ENCODE results near the gene GATAD2A. TPM values are rescaled to one million over a fixed set of nuclear protein-coding genes. Genes with fewer than 3 reads are reported as not detected.
A peak's percentile ranks its signal among the peaks of the same experiment; 100 is the strongest.

The GATAD2A gene
- polyA plus RNA-seq, 2 donors = 13.9 to 21.0 TPM

DNA sequence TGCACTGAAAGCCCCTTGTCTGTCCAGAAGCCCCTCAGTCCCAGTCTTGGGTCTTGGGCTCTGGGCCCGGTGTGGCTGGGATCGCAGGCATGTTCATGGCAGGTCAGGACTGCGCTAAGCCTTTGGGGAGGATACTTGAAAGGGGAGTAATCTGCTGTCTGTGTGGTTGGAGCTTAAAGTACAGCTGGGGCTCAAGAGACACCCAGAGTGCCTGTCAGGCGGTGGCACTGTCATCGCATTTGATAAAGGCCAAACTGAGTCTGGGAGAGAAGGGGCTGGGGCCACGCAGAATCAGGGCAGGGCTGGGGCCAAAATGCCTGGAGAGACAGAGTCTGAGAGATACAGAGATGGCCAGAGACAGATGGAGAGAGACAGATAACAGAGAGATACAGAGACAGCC is 128.4 kb downstream of the GATAD2A start:
- H3K4me3 ChIP-seq (ENCODE audit: low read depth in 1 of 2, low read length in 2 of 2) = no peak overlapping the region
- H3K27ac ChIP-seq (ENCODE audit: low read depth in 2 of 2, low read length in 1 of 2) = no peak overlapping the region
- peaks cover 0 to 6% of the 10 kb centered on the region in 2 donors for H3K27me3 ChIP-seq (ENCODE audit: control insufficient read depth in 1 of 2, insufficient read depth in 2 of 2, low read length in 2 of 2)
- peaks cover 0 to 3% of the 10 kb centered on the region in 2 donors for H3K9me3 ChIP-seq (ENCODE audit: control insufficient read depth in 2 of 2, insufficient read depth in 1 of 2, low read depth in 1 of 2, low read length in 1 of 2)
- peaks cover 2 to 14% of the 10 kb centered on the region in 2 donors for H3K4me1 ChIP-seq (ENCODE audit: control insufficient read depth in 2 of 2, insufficient read depth in 2 of 2, low read length in 1 of 2)
- WGBS, 2 donors = 74 to 75% methylated on average over 6 of the region's 6 CpGs
- H3K36me3 ChIP-seq (ENCODE audit: control insufficient read depth in 2 of 2, insufficient read depth in 2 of 2, low read length in 1 of 2) = no peaks in the 10 kb centered on the region

DNA sequence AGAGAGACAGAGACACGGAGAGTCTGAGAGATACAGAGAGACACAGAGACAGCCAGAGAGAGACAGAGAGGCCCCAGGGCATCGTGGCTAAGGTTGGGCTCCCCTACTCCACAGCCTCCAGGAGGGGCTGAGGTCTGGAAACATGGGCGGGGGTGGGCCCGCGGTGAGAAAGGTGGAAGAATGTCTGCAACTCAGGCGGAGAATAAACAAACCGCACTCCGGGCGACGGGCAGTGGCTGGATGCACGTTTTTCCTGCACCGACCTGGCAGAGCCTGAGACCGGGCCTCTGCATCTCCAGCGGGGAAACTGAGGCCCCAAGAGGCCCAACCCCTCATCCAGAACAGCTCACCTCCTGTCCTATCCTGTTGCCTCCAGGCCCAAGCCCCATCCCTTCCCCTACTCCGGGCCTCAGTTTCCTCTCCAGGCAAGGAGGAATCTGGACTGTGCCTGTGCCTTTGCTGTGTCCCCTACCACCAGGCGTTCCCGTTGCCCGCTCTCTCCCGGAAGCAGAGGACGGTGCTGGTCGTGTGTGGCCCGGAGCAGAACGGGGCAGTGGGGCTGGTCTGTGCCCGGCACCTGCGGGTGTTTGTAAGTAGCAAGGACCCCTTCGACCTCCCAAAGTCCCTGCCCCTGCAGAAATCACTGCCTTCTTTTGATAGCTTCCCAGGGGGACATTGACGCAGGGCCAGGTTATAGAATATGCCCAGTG is 129.2 kb downstream of the GATAD2A start:
- Histone ChIP-seq H3K4me1 (ENCODE audit: control insufficient read depth in 2 of 2, insufficient read depth in 2 of 2, low read length in 1 of 2) (peaks cover 2 to 16% of the 10 kb centered on the region in 2 donors), H3K36me3 (ENCODE audit: control insufficient read depth in 2 of 2, insufficient read depth in 2 of 2, low read length in 1 of 2) (no peaks in the 10 kb centered on the region), H3K4me3 (ENCODE audit: low read depth in 1 of 2, low read length in 2 of 2) (no peak overlapping the region), H3K9me3 (ENCODE audit: control insufficient read depth in 2 of 2, insufficient read depth in 1 of 2, low read depth in 1 of 2, low read length in 1 of 2) (peaks cover 0 to 5% of the 10 kb centered on the region in 2 donors), H3K27ac (ENCODE audit: low read depth in 2 of 2, low read length in 1 of 2) (no peak overlapping the region), H3K27me3 (ENCODE audit: control insufficient read depth in 1 of 2, insufficient read depth in 2 of 2, low read length in 2 of 2) (peaks cover 0 to 8% of the 10 kb centered on the region in 2 donors)
- WGBS, 2 donors = 66 to 68% methylated on average over 27 of the region's 27 CpGs

DNA sequence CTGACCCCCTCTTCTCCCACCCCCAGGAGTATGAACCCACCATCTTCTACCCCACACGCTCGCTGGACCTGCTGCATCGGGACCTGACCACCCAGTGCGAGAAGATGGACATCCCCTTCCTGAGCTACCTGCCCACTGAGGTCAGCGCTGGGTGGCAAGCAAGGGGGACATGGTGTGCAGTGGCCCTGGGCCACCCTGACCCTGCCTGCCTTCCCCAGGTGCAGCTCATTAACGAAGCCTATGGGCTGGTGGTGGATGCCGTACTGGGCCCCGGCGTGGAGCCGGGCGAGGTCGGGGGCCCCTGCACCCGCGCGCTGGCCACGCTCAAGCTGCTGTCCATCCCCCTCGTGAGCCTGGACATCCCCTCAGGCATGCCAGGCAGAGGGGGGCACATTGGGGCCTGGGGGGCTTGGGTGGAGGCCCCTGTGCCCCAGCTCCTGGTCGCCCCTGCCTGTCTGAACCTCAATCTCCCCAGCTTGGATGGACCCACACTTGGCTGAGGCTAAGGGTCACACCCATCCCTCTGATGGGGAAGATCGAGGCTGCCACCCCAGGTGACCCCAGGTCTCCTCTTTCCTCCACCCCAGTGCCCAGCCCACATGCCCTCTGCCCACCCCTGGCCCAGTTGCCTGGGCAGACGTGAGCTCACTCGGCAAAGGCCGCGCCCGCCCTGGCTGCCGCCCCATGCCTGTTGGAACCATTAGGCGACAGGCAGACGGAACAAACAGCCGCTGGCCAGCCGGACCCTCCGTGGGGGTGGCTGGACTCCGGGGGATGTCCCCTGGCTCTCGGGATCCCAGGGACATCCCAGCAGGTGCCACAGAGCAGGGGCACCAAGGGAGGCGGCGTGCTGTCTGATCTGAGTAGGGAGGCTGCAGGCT is 130.1 kb downstream of the GATAD2A start:
- Histone ChIP-seq H3K27ac (ENCODE audit: low read depth in 2 of 2, low read length in 1 of 2) (no peak overlapping the region), H3K9me3 (ENCODE audit: control insufficient read depth in 2 of 2, insufficient read depth in 1 of 2, low read depth in 1 of 2, low read length in 1 of 2) (peaks cover 0 to 10% of the 10 kb centered on the region in 2 donors), H3K36me3 (ENCODE audit: control insufficient read depth in 2 of 2, insufficient read depth in 2 of 2, low read length in 1 of 2) (no peaks in the 10 kb centered on the region), H3K4me1 (ENCODE audit: control insufficient read depth in 2 of 2, insufficient read depth in 2 of 2, low read length in 1 of 2) (peaks cover 2 to 20% of the 10 kb centered on the region in 2 donors), H3K27me3 (ENCODE audit: control insufficient read depth in 1 of 2, insufficient read depth in 2 of 2, low read length in 2 of 2) (peaks cover 0 to 12% of the 10 kb centered on the region in 2 donors), H3K4me3 (ENCODE audit: low read depth in 1 of 2, low read length in 2 of 2) (no peak overlapping the region)
- 79% methylated on average over 34 of the region's 34 CpGs for WGBS, 2 donors

DNA sequence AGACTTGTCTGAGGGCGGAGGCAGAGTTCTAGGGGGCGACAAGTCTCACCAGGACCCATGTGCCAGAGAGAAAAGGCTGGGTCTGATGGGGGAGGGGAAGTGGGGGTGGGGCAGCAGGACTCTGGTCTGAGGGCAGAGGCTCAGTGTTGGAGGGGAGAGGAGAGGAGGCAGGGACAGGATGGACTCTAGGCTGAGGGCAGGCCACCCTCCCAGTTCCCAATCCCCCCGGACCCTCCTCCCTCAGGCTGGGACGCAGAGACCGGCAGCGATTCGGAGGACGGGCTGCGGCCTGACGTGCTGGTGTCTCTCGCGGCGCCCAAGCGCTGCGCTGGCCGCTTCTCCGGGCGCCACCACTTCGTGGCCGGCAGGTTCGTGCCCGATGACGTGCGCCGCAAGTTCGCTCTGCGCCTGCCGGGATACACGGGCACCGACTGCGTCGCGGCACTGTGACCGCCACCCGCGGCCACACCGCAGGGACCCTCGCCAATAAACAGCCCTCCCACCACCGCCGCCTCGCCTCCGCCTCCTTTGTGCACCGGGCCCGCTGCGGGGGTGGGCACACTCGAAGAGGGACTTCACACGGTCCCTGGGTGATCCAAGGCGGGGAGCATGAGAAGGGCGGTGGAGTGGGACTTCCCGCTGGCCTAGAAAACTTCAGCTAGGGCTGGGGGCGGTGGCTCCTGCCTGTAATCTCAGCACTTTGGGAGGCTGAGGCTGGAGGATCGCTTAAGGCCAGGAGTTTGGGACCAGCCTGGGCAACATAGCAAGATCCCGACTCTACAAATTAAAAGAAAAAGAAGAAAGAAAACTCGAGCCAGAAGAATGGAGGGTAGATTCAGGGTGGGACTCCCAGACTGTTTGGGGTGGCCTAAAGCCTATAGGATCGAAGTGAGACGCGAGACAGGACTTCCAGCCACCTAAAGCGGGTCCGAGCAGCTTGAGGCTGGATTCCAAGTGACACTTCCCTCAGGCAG is 131.9 kb downstream of the GATAD2A start:
- Histone ChIP-seq H3K4me1 (ENCODE audit: control insufficient read depth in 2 of 2, insufficient read depth in 2 of 2, low read length in 1 of 2) (peaks cover 4 to 24% of the 10 kb centered on the region in 2 donors), H3K27me3 (ENCODE audit: control insufficient read depth in 1 of 2, insufficient read depth in 2 of 2, low read length in 2 of 2) (peaks cover 0 to 12% of the 10 kb centered on the region in 2 donors)

DNA sequence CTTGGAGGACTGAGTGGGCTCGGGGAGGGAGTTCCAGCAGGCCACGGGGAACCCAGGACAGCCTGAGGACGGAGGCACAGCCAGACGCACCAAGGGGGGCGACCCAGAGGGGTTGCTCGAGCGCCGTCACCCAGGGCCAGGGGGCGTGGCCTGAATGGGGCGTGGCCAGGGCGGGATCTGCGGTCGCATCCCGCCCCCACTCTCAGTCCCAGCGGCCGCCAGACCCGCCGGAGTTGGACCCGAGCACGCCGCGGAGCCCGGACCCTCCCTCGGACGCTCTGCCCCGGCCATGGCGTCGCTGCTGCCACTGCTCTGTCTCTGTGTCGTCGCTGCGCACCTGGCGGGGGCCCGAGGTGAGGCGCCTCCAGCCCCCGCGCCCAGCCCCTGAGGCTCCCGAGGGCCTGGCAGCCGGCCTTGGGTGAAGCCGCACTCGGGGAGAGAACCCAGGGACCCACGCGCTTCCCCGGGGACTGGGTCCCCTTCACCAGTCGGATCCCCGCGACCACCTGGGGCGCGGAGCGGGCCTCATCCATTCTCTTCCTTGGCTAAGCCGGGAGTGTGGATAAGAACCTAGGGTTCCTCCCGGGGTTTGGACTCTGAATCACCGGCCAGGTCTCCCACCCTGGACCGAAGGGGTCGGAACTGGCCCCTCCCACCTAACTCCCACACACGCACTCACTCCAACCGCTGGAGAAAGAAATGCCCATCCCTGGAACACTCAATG is 132.7 kb downstream of the GATAD2A start, which contains the start of gene CILP2:
Gene CILP2, plus strand, starts transcription at position 205 of the 724 bp plus-strand sequence. Its CDS starts 85 bp downstream, at position 290.
- Histone ChIP-seq H3K27me3 (ENCODE audit: control insufficient read depth in 1 of 2, insufficient read depth in 2 of 2, low read length in 2 of 2) (peaks cover 0 to 12% of the 10 kb centered on the region in 2 donors), H3K36me3 (ENCODE audit: control insufficient read depth in 2 of 2, insufficient read depth in 2 of 2, low read length in 1 of 2) (no peaks in the 10 kb centered on the region), H3K9me3 (ENCODE audit: control insufficient read depth in 2 of 2, insufficient read depth in 1 of 2, low read depth in 1 of 2, low read length in 1 of 2) (peaks cover 0 to 14% of the 10 kb centered on the region in 2 donors), H3K4me3 (ENCODE audit: low read depth in 1 of 2, low read length in 2 of 2) (peak within 1 kb of the TSS in 1 of 2 donors; percentile 19), H3K27ac (ENCODE audit: low read depth in 2 of 2, low read length in 1 of 2) (no peak within 1 kb of the TSS), H3K4me1 (ENCODE audit: control insufficient read depth in 2 of 2, insufficient read depth in 2 of 2, low read length in 1 of 2) (peaks cover 2 to 24% of the 10 kb centered on the region in 2 donors)
- 2 to 4% methylated on average over 36 to 56 of the region's 56 CpGs for WGBS, 2 donors

More for the DNA sequence above, 131.9 kb downstream of the GATAD2A start:
- Histone ChIP-seq H3K27ac (ENCODE audit: low read depth in 2 of 2, low read length in 1 of 2) (no peak overlapping the region), H3K36me3 (ENCODE audit: control insufficient read depth in 2 of 2, insufficient read depth in 2 of 2, low read length in 1 of 2) (no peaks in the 10 kb centered on the region), H3K9me3 (ENCODE audit: control insufficient read depth in 2 of 2, insufficient read depth in 1 of 2, low read depth in 1 of 2, low read length in 1 of 2) (peaks cover 0 to 14% of the 10 kb centered on the region in 2 donors), H3K4me3 (ENCODE audit: low read depth in 1 of 2, low read length in 2 of 2) (no peak overlapping the region)
- WGBS, 2 donors = 29 to 32% methylated on average over 43 to 59 of the region's 59 CpGs

DNA sequence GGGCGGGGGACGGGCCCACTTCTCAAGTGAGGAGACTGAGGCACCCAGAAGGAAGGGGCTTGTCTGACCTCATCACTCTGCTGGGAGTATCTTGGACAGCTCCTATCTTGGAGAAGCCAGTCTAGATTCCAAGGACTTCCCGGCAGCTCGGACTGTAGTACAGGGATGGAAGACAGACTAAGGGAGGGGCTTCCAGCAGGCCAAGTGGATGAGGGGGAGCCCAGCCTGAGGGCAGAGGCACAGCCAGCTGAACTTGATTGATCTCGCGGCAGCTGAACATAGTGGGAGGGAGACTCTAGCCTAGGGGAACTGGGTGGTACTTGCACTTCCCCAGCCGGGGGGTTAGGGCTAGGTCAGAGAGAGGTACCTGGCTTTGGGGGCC is 133.3 kb downstream of the GATAD2A start:
- Histone ChIP-seq H3K36me3 (ENCODE audit: control insufficient read depth in 2 of 2, insufficient read depth in 2 of 2, low read length in 1 of 2) (no peaks in the 10 kb centered on the region), H3K4me3 (ENCODE audit: low read depth in 1 of 2, low read length in 2 of 2) (no peak overlapping the region), H3K27me3 (ENCODE audit: control insufficient read depth in 1 of 2, insufficient read depth in 2 of 2, low read length in 2 of 2) (peaks cover 0 to 12% of the 10 kb centered on the region in 2 donors), H3K9me3 (ENCODE audit: control insufficient read depth in 2 of 2, insufficient read depth in 1 of 2, low read depth in 1 of 2, low read length in 1 of 2) (peaks cover 0 to 14% of the 10 kb centered on the region in 2 donors), H3K4me1 (ENCODE audit: control insufficient read depth in 2 of 2, insufficient read depth in 2 of 2, low read length in 1 of 2) (peaks cover 2 to 24% of the 10 kb centered on the region in 2 donors), H3K27ac (ENCODE audit: low read depth in 2 of 2, low read length in 1 of 2) (no peak overlapping the region)
- WGBS, 2 donors = 21 to 28% methylated on average over 7 of the region's 7 CpGs

DNA sequence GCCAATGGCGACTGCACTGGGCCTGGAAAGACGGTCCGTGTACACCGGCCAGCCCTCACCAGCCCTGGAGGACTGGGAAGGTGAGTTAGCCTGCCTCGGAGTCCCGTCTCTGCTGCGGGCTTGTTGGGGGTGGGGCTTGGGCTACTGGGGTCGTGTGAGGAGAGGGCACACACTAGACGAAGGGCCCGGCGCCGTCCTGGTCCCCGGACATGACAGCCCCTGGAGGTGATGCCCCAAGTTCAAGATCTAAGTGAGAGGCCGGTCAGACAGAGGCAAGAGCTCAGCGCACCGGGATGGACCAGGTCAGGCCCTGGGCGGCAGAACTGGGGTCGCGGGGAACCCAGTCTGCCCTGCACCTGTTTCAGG is 134.2 kb downstream of the GATAD2A start:
- Histone ChIP-seq H3K9me3 (ENCODE audit: control insufficient read depth in 2 of 2, insufficient read depth in 1 of 2, low read depth in 1 of 2, low read length in 1 of 2) (peaks cover 0 to 14% of the 10 kb centered on the region in 2 donors), H3K27me3 (ENCODE audit: control insufficient read depth in 1 of 2, insufficient read depth in 2 of 2, low read length in 2 of 2) (peaks cover 0 to 12% of the 10 kb centered on the region in 2 donors), H3K27ac (ENCODE audit: low read depth in 2 of 2, low read length in 1 of 2) (no peak overlapping the region), H3K4me3 (ENCODE audit: low read depth in 1 of 2, low read length in 2 of 2) (no peak overlapping the region), H3K36me3 (ENCODE audit: control insufficient read depth in 2 of 2, insufficient read depth in 2 of 2, low read length in 1 of 2) (no peaks in the 10 kb centered on the region), H3K4me1 (ENCODE audit: control insufficient read depth in 2 of 2, insufficient read depth in 2 of 2, low read length in 1 of 2) (peaks cover 2 to 24% of the 10 kb centered on the region in 2 donors)
- WGBS, 2 donors = 40 to 43% methylated on average over 19 of the region's 19 CpGs

DNA sequence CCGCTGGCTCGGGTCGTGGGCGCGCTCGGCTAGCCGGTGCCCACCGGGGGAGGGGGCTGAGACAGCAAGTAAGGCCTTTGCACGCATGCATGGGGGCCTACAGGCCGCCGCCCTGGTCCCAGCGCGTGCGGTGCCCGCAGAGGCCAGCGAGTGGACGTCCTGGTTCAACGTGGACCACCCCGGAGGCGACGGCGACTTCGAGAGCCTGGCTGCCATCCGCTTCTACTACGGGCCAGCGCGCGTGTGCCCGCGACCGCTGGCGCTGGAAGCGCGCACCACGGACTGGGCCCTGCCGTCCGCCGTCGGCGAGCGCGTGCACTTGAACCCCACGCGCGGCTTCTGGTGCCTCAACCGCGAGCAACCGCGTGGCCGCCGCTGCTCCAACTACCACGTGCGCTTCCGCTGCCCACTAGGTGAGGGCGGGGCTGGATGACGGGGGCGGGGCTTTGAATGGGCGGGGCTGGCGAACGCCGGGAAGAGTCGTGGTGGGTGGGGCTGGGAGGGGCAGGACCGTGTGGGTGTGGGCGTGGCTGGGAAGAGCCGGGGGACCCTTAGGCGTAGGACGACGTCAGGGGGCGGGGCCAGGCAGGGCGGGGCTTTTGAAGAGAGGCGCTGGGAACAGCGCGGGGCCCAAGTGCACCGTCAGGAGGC is 134.7 kb downstream of the GATAD2A start:
- WGBS, 2 donors = 13 to 26% methylated on average over 46 to 74 of the region's 74 CpGs
- no peaks in the 10 kb centered on the region for H3K36me3 ChIP-seq (ENCODE audit: control insufficient read depth in 2 of 2, insufficient read depth in 2 of 2, low read length in 1 of 2)
- H3K9me3 ChIP-seq (ENCODE audit: control insufficient read depth in 2 of 2, insufficient read depth in 1 of 2, low read depth in 1 of 2, low read length in 1 of 2) = peaks cover 0 to 14% of the 10 kb centered on the region in 2 donors
- no peak overlapping the region for H3K4me3 ChIP-seq (ENCODE audit: low read depth in 1 of 2, low read length in 2 of 2)
- peaks cover 2 to 24% of the 10 kb centered on the region in 2 donors for H3K4me1 ChIP-seq (ENCODE audit: control insufficient read depth in 2 of 2, insufficient read depth in 2 of 2, low read length in 1 of 2)
- H3K27me3 ChIP-seq (ENCODE audit: control insufficient read depth in 1 of 2, insufficient read depth in 2 of 2, low read length in 2 of 2) = peaks cover 0 to 12% of the 10 kb centered on the region in 2 donors
- H3K27ac ChIP-seq (ENCODE audit: low read depth in 2 of 2, low read length in 1 of 2) = no peak overlapping the region

Measured in esophagus (tissue), 2 donors.